ENCODE results near the gene RRM2. TPM values are rescaled to one million over a fixed set of nuclear protein-coding genes. Genes with fewer than 3 reads are reported as not detected.

The RRM2 gene
- total RNA-seq, 4 donors from 2014 or later, result 0.40 to 3.2 (median 2.0) TPM

- no peaks in the 10 kb centered on the region for H3K9me3 ChIP-seq
- ATAC-seq, result no peak
- TF ChIP-seq CTCF (IDR thresholded peaks at IDR 0.05) (no peak), EP300 (IDR thresholded peaks at IDR 0.05) (no peak), POLR2AphosphoS5 (IDR thresholded peaks at IDR 0.05) (no peak), POLR2A (IDR thresholded peaks at IDR 0.05) (no peak)
- peaks cover 0 to 4% (median 0%) of the 10 kb centered on the region in 3 donors for H3K4me1 ChIP-seq
- no peak overlapping the region for H3K27ac ChIP-seq
- H3K27me3 ChIP-seq, result peaks cover 5% of the 10 kb centered on the region
- WGBS, 2 donors (ENCODE audit: low coverage in 1 of 2), result 40 to 90% methylated on average over 1 to 3 of the region's 3 CpGs
- no peaks in the 10 kb centered on the region for H3K36me3 ChIP-seq
- H3K4me3 ChIP-seq, result no peak overlapping the region
These were observed 7.0 kb downstream of the RRM2 start for GRCh38 chr2:10129490-10129889.

- TF ChIP-seq POLR2A (IDR thresholded peaks at IDR 0.05), result no peak
- TF ChIP-seq POLR2AphosphoS5 (IDR thresholded peaks at IDR 0.05), result no peak
- TF ChIP-seq EP300 (IDR thresholded peaks at IDR 0.05), result no peak
- no peak for TF ChIP-seq CTCF (IDR thresholded peaks at IDR 0.05)
- ATAC-seq, result no peak
- Histone ChIP-seq H3K4me1 (no peaks in the 10 kb centered on the region), H3K4me3 (no peak overlapping the region), H3K27ac (no peak overlapping the region), H3K9me3 (no peaks in the 10 kb centered on the region), H3K36me3 (no peaks in the 10 kb centered on the region), H3K27me3 (no peaks in the 10 kb centered on the region)
- WGBS, 2 donors (ENCODE audit: low coverage in 1 of 2), result 90 to 92% methylated on average over 2 to 7 of the region's 7 CpGs
These were observed 9.6 kb downstream of the RRM2 start for GRCh38 chr2:10132043-10132575.

- H3K9me3 ChIP-seq, result no peaks in the 10 kb centered on the region
- TF ChIP-seq POLR2A (IDR thresholded peaks at IDR 0.05) (no peak), CTCF (IDR thresholded peaks at IDR 0.05) (no peak), EP300 (IDR thresholded peaks at IDR 0.05) (no peak), POLR2AphosphoS5 (IDR thresholded peaks at IDR 0.05) (no peak)
- no peaks in the 10 kb centered on the region for H3K36me3 ChIP-seq
- no peak overlapping the region for H3K27ac ChIP-seq
- WGBS, 2 donors (ENCODE audit: low coverage in 1 of 2), result 86 to 100% methylated on average over 2 to 3 of the region's 6 CpGs
- H3K27me3 ChIP-seq, result no peaks in the 10 kb centered on the region
- no peaks in the 10 kb centered on the region for H3K4me1 ChIP-seq
- ATAC-seq, result no peak
- no peak overlapping the region for H3K4me3 ChIP-seq
These were observed 10.1 kb downstream of the RRM2 start for GRCh38 chr2:10132596-10132995.

- Histone ChIP-seq H3K36me3 (no peaks in the 10 kb centered on the region), H3K27me3 (no peaks in the 10 kb centered on the region), H3K27ac (no peak overlapping the region), H3K4me1 (no peaks in the 10 kb centered on the region), H3K4me3 (no peak overlapping the region), H3K9me3 (no peaks in the 10 kb centered on the region)
- TF ChIP-seq POLR2A (IDR thresholded peaks at IDR 0.05) (no peak), EP300 (IDR thresholded peaks at IDR 0.05) (no peak), POLR2AphosphoS5 (IDR thresholded peaks at IDR 0.05) (no peak), CTCF (IDR thresholded peaks at IDR 0.05) (no peak)
- 76% methylated on average over 3 of the region's 6 CpGs; no CpG with 5 or more reads in 1 of the 2 donors for WGBS, 2 donors (ENCODE audit: low coverage in 1 of 2)
- no peak for ATAC-seq
These were observed 10.6 kb downstream of the RRM2 start for GRCh38 chr2:10132996-10133647.

Measured in gastroesophageal sphincter (tissue), 4 donors.